ENCODE results near the gene ALDH1A3.

ALDH1A3 gene

DNA sequence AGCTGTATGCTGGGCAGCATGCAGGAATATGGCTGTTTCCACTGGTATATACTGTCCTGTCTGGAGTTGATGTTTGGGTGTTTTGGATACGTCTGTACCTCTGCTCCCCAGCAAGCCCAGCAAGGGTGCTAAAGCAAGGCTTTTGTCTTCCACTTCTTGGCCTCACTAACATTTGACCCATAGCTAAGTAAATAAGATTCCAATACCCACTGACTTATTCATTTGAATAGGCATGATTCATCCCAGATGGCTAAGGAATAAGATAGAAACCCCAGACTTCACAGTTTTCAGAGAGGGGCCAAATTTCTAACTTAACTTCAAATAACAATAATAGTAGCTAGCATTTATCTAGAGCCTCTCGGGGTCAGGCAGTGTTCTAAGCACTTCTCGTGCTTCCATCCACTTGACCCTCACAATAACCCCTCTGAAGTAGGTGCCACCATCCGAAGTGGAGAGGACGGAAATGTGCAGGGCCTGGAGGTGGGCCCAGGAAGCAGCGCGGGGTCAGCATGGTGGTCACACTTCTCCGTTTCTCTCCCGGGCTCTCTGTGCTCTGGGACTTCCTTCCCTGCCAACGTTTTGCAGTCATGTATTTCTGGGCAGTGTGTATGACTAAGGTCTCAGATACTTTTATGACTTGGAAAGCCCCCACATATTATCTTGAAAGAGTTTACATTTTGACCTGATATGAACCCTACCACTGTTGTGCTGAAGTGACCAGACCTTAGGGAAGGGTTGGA, 78.9 kb downstream of the ALDH1A3 start:
- TF ChIP-seq, protein P1, sequence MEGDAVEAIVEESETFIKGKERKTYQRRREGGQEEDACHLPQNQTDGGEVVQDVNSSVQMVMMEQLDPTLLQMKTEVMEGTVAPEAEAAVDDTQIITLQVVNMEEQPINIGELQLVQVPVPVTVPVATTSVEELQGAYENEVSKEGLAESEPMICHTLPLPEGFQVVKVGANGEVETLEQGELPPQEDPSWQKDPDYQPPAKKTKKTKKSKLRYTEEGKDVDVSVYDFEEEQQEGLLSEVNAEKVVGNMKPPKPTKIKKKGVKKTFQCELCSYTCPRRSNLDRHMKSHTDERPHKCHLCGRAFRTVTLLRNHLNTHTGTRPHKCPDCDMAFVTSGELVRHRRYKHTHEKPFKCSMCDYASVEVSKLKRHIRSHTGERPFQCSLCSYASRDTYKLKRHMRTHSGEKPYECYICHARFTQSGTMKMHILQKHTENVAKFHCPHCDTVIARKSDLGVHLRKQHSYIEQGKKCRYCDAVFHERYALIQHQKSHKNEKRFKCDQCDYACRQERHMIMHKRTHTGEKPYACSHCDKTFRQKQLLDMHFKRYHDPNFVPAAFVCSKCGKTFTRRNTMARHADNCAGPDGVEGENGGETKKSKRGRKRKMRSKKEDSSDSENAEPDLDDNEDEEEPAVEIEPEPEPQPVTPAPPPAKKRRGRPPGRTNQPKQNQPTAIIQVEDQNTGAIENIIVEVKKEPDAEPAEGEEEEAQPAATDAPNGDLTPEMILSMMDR (IDR thresholded peaks at IDR 0.05; ENCODE audit: insufficient read depth, low read depth, low read length, missing control alignments) = no peak
- peak; percentile 15 for DNase-seq (ENCODE audit: low read depth)
- H3K4me3 ChIP-seq (ENCODE audit: low read length) = no peak overlapping the region

GRCh38 chr15:100959066-100960050, 79.7 kb downstream of the ALDH1A3 start:
- H3K4me3 ChIP-seq (ENCODE audit: low read length) = no peak overlapping the region
- no peak for DNase-seq (ENCODE audit: low read depth)
- TF ChIP-seq, protein P1 (IDR thresholded peaks at IDR 0.05; ENCODE audit: insufficient read depth, low read depth, low read length, missing control alignments) = no peak

Data from epithelial cell of esophagus (primary cell).